T follicular helper cell (primary cell): ENCODE measurements around the gene NRARP.

Source experiments
- DNase-seq: peaks from one replicate; pipeline ENCODE4 v3.0.0-alpha.2; 2020; ENCODE audit warnings: low read depth

The NRARP gene

DNA sequence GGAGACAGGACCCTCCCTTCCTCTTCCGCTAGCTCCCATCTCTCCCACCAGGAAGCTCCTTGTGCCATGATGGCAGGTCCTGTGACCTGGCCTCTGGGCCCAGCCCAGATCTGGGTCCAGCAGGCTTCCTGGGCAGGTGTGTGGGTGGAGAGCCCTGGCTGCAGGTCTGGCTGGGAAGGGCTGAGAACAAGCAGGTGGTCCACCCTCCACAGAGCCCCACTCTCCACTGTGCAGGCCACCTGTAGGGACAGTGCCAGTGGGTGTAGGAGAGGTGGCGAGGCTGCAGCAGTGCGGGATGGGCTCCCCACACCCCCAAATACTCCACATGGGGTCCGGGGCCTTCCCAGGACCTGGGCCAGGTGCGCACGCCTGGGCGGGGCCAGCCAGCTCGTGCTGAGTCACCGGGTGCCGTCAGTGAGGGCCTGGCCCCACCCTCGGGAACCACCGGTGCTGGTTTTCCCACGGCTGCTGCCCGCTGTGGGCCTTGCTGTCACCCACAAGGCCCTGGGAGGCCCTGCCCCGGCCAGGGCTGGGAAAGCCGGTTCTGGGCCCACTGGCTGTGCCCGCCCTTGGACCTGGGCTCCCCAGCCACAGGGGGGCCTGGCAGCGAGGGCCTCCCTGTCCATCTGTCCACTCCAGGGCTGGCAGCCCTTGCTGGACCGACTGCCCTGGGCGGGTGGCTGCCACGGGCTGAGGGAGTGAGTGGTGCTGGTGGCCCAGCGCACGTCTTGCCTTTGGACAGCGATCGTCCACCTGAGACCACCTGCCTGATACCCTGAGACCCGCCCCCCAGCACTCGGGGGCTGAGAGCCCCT is 9.3 kb upstream of the NRARP start:
- DNase-seq, result no peak

DNA sequence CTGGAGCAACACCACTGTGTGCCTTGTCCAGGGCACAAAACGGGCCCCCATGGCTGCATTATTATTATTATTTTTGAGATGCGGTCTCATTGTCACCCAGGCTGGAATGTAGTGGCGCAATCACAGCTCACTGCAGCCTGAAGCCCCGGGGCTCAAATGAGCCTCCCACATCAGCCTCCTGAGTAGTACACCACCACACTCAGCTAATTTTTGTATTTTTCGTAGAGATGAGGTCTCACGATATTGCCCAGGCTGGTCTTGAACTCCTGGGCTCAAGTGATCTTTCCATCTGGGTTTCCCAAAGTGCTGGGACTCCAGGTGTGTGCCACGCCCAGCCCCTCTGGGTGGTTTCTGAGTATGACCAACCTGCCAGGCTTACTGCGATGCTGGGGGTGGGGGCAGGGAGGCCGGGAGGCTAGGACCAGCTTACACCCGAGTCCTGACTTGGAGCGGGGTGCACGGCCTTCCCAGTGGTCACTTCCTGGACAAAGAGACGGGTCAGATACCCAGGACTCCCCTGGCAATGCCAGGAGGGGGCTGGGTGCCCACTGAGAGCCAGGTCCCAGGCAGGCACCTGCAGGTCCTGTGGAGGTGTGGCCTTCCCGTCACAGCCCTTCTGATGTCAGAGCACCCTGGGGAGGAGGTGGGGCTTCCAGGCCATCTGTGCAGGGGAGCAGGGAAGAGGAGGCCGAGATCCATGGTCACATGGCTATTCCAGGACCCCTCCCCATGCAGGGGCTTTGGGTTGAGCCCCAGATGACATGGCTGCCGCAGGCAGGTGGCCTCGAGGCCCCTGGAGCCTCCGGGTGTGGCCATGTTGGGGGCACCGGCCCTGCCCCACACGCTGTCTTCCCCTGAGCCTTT is 8.3 kb upstream of the NRARP start:
- DNase-seq, result no peak

DNA sequence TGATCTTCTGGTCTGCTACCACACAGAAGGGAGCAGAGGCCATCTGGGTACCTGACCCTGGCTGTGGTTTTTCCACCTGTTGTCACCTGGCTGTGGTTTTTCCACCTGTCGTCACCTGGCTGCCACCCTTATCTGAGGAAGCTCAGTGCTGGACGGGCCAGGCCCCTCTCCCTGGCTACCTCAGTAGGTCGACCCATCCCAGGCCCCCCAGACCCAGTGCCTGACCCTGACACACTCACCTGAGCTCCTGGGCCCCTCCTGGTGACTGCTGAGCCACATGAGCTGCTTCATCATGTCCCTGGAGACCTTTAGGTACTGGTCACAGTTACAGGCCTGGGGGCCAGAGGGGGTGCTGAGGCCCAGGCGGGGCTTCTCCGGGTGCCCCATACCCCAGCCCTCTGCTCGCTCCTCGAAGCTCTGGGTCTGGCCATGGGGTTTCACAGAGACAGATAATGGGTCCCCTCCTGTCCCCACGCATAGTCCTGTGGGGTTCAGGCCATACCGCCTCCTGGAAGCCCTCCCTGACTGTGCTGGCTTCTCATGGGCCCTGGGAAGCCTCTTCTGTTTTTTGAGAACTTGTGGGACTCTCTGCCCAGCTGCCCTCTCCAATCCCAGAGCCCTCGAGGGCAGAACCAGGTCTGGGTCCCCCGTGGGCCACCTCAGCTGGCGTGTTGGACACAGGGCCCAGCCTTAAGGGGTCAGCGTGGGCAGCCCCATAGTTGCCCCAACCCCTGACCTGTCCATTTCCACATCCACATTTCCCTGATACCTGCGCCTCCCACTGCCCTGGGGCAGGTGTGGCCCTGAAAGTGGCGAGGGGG is 7.5 kb upstream of the NRARP start:
- DNase-seq, result no peak

- DNase-seq, result no peak
Measured at GRCh38 chr9:137308057-137308619, 6.1 kb upstream of the NRARP start.

- DNase-seq, result no peak
Measured at GRCh38 chr9:137307255-137308056, 5.4 kb upstream of the NRARP start.

DNA sequence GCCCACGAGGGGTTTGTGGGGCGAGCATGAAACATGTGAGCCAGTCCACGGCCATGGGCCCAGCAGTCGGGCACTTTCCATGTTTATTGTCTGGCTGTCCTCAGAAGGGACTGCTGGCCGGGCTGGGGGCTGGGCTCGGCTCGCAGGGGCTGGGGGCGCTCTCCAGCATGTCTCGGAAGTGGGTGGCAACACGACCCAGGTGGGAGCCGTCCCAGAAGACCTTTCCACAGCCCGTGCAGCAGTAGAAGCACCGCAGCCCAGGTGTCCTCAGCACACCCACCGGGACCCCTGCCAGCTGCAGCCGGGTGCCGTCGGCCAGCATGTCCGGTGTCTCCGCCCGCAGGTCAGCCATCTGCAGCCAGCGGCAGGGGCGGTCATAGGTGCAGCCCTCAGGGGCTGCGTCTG is 4.8 kb upstream of the NRARP start:
- no peak for DNase-seq

DNA sequence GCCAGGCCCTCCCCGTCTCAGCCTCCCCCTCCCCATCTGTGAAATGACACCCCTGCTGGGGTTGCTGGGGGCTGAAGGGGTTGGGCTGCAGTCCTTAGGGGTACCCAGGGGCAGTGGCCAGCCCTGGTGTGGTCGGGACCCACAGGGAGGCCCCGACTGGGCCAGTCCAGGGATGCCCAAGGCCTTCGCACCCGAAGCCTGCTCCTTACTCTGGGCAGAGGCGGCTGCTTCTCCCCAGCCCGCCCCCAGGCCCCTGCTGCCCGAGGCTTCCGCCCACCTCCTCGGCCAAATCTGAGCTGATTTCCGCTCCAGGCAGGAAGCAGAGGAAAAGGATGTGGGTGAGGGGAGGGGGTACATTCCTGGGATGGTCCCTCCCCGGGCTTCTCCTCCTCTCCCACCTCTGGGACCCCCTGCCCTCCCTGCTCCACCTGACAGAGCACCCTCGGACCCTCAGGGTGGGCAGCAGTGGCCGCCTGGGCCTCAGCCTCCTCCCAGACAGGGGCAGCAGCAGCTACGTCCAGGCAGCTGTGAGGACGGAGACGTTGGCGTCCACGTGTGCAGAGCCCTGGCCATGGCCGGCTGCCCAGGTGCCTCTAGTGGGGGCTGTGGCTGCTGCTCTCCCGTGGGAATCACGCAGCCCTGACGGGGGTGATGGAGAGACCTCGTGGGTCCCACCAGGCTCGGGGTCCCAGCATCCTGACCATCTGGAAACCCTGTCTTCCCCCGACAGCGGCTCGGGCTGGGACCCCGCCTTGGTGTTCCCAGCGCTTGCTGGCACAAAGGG is 4.2 kb upstream of the NRARP start:
- DNase-seq, result no peak

DNA sequence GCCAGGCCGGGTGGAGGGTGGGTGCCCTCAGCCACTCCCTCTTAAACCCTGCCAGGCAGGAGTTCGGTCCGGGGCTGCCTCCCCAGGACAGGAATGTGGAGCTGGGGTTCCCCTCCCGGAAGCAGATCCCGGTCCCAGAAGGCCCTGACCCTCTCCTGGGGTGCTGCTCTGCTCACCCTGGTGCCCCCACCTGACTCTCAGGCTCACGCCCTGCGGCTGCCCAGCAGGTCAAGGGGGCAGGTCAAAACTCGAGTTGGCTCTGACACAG is 3.7 kb upstream of the NRARP start:
- no peak for DNase-seq

DNA sequence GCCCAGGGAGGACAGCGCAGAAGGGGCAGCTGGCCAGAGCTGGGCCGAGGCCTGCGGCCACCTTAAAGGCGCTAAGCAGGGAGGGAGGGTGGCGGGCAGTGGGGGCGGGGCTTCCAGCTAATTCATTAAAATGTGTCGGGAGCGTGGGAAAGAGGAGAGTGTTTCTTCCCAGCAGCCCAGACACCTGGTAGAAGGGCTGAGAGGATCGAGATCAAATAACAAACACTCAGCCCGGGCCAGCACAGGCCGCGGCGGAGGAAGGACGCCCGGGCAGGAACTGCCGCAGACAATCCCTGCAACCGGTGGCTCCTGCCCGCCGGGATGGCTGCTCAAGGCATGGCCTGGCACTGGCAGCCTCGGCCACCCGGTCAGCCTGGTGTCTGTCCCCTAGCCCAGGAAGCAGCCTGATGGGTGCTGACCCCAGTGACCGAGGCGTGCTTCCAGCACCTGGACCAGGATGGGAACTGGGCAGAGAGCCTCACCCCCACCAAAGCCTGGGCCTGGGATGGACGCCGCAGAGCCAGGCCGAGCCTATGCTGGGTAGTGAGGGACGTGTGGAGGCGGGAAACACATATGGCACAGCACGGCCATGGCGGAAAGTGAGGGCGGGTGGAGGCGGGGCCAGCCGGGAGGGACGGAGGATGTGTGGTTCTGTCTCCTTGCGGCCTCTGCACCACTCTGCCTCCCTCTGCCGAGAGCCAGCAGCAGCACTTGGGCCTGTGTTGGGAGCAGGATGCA is 3.2 kb upstream of the NRARP start:
- peak; percentile 26 for DNase-seq

- no peak for DNase-seq
Measured at GRCh38 chr9:137304383-137305059, 2.5 kb upstream of the NRARP start.

DNA sequence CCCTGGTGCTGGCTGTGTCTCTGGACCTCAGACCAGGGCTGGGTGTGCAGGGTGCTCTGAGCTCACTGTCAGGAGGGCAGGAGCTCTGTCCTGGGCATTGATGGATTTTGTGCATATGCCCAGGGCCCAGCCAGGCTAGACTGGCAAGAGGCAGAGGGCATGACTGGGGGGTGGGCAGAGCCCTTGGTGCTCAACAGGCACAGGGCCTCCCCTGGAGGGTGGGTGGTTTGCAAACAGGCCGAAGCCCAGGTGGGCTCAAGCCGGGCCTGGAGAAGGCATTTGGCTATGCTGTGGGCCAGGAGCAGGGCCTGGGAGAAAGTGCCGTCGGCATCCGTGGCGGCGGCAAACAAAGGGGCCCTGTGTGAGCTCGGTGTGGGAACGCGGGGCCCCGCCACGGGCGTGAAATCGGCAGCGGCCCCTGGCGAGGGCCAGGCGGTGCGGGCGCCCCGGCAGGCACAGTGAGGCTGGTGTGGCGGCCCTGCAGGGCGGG is 1.9 kb upstream of the NRARP start:
- no peak for DNase-seq

- DNase-seq, result no peak
Measured at GRCh38 chr9:137303151-137303892, 1.3 kb upstream of the NRARP start.

DNA sequence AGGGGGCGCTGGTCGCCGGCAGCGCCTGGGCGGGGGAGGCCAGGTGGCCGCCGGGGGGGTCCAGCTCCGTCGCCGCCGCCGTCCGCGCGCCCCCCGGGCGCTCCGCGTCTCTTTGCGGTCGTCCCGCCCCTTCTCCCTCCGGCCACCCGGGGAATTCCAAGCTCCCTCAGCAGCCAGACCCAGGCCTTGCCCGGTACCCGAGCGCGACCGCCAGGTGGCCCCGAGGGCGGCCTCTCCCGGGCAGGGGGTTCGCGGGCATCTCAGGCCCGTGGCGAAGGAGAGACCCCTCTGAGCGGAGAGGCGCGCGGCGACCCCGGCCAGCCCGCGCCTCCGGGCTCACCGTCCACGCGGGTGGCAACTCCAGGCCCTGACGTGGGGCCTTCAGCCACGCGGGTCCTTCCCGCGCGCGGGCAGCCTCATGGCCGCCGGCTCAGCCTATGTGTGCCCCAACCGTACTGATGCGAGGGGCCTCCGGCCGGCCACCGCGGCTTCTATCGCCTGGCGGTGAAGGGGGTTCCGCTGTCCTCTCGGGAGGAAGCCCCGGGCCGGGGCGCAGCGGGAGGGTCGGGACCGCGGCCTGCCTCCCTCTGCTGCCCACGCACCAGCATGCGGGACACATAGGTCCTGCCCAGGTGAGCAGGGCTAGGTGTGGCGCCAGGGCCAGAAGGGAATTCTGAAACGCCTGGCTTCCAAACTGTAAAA is 529 bp upstream of the NRARP start:
- DNase-seq, result no peak

GRCh38 chr9:137301081-137301947 is 757 bp downstream of the NRARP start:
- no peak for DNase-seq

DNA sequence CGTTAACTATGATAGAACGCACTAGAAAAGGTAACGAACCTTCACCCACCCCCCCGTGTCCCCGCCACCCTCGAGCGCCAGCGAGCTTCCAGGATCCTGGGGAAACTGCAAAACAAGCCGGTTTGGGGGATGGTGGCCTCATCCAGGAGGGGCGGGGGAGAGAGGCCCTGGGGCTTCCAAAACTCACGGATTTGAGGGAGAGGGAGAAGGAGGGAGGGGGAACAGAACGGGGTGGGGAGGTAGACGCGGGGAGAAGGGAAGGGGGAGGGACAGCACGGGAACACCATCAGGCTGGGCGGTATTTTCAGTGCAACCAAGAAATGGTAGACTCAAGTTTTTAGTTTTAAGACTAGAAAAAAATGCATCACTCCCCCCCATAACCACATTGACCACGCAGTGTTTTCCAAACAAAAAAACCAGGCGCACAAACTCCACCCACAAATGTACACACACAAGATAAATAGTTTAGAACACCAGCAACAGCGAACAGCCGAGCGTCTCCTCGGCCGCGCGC is 1.4 kb downstream of the NRARP start:
- no peak for DNase-seq

GRCh38 chr9:137299938-137300337 is 2.1 kb downstream of the NRARP start:
- DNase-seq, result no peak

DNA sequence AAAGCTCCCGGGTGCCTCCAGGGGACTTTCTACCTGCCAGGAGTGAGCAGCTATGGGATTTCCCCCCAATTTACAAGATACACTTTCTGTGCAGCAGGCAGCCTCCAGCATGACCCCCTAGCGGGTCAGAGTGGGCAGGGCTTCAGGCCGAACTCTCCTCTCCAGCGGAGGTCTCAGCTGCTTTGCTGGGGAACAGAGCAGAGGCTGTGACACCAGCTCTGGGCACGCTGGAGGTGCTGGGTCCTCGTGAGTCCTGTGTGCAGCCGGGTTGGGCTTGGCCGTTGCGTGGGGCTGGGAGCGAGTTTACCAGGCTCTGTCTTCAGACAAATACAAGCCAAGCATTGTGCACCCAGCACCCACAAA is 2.9 kb downstream of the NRARP start:
- DNase-seq, result no peak
